ENCODE data around the gene SDK1. TPM values are rescaled to one million over a fixed set of nuclear protein-coding genes. Genes with fewer than 3 reads are reported as not detected.

The SDK1 gene
- total RNA-seq, 1 donor from 2014 or later, result 4.3 TPM

DNA sequence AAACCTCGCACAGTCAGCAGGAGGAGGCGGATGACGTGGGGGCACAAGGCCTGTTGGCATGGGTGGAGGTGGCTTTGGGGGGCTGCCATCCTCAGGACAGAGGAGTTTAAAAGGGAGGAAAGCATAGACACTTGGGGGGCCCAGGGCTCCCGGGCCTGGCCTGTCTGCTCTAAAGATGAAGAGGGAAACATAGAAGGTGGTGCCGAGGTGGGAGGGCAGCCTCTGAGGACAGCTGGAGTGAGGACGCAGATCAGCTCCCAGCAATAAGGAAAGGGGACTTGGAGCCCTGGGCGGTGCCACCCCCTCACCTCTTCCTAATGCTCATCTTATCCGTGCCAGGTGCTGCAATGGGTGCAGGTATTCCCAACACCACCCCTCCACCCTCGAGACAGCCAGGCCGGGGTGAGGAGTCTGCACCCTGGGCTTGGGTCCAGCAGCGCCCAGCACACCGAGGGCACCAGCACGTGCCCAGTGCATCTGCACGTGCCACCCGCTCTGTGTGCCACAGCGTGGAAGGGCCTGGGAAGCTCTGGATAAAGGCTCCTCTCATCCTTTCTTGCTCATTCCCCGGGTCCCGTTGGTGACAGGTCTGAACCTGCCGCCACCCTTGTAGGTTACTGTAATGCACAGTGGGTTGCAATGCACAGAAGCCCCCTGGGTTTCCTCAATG is 815.0 kb downstream of the SDK1 start:
- Mint-ChIP-seq H3K9me3 (ENCODE audit: unreplicated experiment) (peaks cover 10% of the 10 kb centered on the region), H3K36me3 (ENCODE audit: low read depth, unreplicated experiment) (peaks cover 4% of the 10 kb centered on the region), H3K4me1 (ENCODE audit: unreplicated experiment) (peaks cover 5% of the 10 kb centered on the region), H3K4me3 (ENCODE audit: unreplicated experiment) (no peak overlapping the region), H3K27me3 (ENCODE audit: unreplicated experiment) (peaks cover 3% of the 10 kb centered on the region), H3K27ac (ENCODE audit: unreplicated experiment) (no peak overlapping the region)
- TF ChIP-seq, protein P1, sequence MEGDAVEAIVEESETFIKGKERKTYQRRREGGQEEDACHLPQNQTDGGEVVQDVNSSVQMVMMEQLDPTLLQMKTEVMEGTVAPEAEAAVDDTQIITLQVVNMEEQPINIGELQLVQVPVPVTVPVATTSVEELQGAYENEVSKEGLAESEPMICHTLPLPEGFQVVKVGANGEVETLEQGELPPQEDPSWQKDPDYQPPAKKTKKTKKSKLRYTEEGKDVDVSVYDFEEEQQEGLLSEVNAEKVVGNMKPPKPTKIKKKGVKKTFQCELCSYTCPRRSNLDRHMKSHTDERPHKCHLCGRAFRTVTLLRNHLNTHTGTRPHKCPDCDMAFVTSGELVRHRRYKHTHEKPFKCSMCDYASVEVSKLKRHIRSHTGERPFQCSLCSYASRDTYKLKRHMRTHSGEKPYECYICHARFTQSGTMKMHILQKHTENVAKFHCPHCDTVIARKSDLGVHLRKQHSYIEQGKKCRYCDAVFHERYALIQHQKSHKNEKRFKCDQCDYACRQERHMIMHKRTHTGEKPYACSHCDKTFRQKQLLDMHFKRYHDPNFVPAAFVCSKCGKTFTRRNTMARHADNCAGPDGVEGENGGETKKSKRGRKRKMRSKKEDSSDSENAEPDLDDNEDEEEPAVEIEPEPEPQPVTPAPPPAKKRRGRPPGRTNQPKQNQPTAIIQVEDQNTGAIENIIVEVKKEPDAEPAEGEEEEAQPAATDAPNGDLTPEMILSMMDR (IDR thresholded peaks at IDR 0.05; ENCODE audit: unreplicated experiment), result no peak
- no peak for DNase-seq (ENCODE audit: low spot score)

DNA sequence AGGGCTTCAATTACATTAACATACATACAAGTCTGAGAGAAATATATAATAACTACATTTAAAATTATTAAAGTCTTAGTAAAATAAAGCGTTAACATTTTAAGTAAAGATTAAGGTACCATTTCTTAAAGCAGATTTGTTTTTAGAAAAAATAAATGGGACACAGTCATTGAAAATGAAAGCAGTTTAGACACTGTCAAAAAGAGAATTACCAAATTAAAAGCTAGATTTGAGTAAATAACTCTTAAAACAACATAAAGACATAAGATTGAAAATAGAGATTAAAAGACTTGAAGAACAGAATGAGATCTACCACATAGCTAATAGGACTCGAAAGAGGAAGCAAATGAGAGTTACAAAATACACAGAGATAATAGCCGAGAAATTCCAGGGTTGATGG is 818.8 kb downstream of the SDK1 start:
- H3K9me3 Mint-ChIP-seq (ENCODE audit: unreplicated experiment), result peaks cover 16% of the 10 kb centered on the region
- TF ChIP-seq, protein P1 (IDR thresholded peaks at IDR 0.05; ENCODE audit: unreplicated experiment), result no peak
- no peak overlapping the region for H3K4me3 Mint-ChIP-seq (ENCODE audit: unreplicated experiment)
- DNase-seq (ENCODE audit: low spot score), result no peak
- no peak overlapping the region for H3K27ac Mint-ChIP-seq (ENCODE audit: unreplicated experiment)
- peaks cover 9% of the 10 kb centered on the region for H3K36me3 Mint-ChIP-seq (ENCODE audit: low read depth, unreplicated experiment)
- peaks cover 6% of the 10 kb centered on the region for H3K27me3 Mint-ChIP-seq (ENCODE audit: unreplicated experiment)
- H3K4me1 Mint-ChIP-seq (ENCODE audit: unreplicated experiment), result peaks cover under 1% of the 10 kb centered on the region

DNA sequence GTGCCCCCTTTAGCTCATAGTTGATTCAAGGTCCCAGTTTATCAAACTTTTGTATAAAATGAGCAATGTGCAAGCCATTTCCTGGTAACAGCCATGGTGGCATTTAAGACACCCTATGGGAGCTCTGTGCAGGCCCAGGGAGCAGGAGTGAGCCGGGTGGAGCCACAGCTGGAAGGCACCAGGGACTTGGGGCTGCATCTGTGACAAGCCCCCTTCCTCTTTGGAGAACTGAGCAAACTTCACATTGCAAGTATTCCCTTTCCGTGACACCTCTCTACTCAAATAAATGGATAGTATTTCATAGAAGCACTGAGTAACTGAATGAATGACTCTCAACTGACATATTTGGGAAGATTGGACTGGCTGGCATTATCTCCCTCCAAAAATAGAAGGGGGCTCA is 822.3 kb downstream of the SDK1 start:
- no peak overlapping the region for H3K4me3 Mint-ChIP-seq (ENCODE audit: unreplicated experiment)
- peaks cover 19% of the 10 kb centered on the region for H3K4me1 Mint-ChIP-seq (ENCODE audit: unreplicated experiment)
- no peak for DNase-seq (ENCODE audit: low spot score)
- peaks cover 12% of the 10 kb centered on the region for H3K27me3 Mint-ChIP-seq (ENCODE audit: unreplicated experiment)
- peaks cover 22% of the 10 kb centered on the region for H3K9me3 Mint-ChIP-seq (ENCODE audit: unreplicated experiment)
- no peak overlapping the region for H3K27ac Mint-ChIP-seq (ENCODE audit: unreplicated experiment)
- TF ChIP-seq, protein P1 (IDR thresholded peaks at IDR 0.05; ENCODE audit: unreplicated experiment), result no peak
- peaks cover 17% of the 10 kb centered on the region for H3K36me3 Mint-ChIP-seq (ENCODE audit: low read depth, unreplicated experiment)

DNA sequence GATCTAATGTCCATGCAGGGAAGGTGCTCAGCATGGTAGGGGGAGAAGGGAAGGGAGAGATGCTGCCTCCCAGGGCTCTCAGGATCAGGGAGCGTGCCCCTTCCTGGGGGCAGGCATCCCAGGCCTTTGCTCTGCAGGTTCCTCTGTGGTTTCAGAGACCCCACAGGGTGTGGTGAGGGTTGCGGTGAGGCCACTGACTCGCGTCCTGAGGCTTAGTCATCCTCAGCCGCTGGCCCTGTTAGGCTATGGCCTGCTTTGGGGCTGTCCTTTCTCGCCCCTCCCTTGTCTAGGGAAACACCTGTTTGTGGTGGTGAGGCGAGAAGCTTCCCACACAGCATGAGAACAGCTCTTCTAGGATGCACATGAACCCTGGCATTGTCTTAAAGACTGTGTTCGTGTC is 822.8 kb downstream of the SDK1 start:
- H3K36me3 Mint-ChIP-seq (ENCODE audit: low read depth, unreplicated experiment), result peaks cover 17% of the 10 kb centered on the region
- TF ChIP-seq, protein P1 (IDR thresholded peaks at IDR 0.05; ENCODE audit: unreplicated experiment), result no peak
- H3K9me3 Mint-ChIP-seq (ENCODE audit: unreplicated experiment), result peaks cover 18% of the 10 kb centered on the region
- no peak for DNase-seq (ENCODE audit: low spot score)
- H3K27ac Mint-ChIP-seq (ENCODE audit: unreplicated experiment), result no peak overlapping the region
- no peak overlapping the region for H3K4me3 Mint-ChIP-seq (ENCODE audit: unreplicated experiment)
- H3K4me1 Mint-ChIP-seq (ENCODE audit: unreplicated experiment), result peaks cover 19% of the 10 kb centered on the region
- H3K27me3 Mint-ChIP-seq (ENCODE audit: unreplicated experiment), result peaks cover 12% of the 10 kb centered on the region

Measured in endothelial cell (in vitro differentiated cells).